AG04449 (cell line): ENCODE results near the gene ZFR.
"Not testable (repeated sequence)": the region's sequence is repeated elsewhere in the genome, so short reads cannot be mapped to it uniquely, and the experiment has no call there.

Experiments used
- CTCF ChIA-PET: fragments of 350-600 bp; formaldehyde crosslinking; extraction: SDS; loops from one replicate; lab custom pipeline; 2021; ENCODE audit warnings: antibody characterized with exemption; lab: Yijun Ruan, JAX
- POLR2A ChIA-PET: fragments of 400-600, 350-600 bp; formaldehyde crosslinking; extraction: SDS; loops from one replicate; lab custom pipeline; 2020; ENCODE audit warnings: antibody characterized with exemption, inconsistent platforms; lab: Yijun Ruan, JAX
- DNase-seq: peaks from one replicate; pipeline ENCODE4 v3.0.0-alpha.2; 2010; ENCODE audit warnings: low read depth, low spot score
- H3K4me3 ChIP-seq: 2 replicates; pipeline ENCODE4 v1.5.1; 2011; ENCODE audit warnings: low read depth, mild to moderate bottlenecking, control low read depth, low read length
- CTCF ChIP-seq: IDR thresholded peaks from one replicate; pipeline ENCODE4 v1.5.1; 2011; ENCODE audit warnings: mild to moderate bottlenecking, moderate library complexity, low read length, control low read depth, inconsistent platforms; ENCODE audit not compliant: insufficient read depth; ENCODE audit errors: missing control alignments

ZFR gene

GRCh38 chr5:32317041-32317440 lies 127.5 kb downstream of the ZFR start:
- no peak for DNase-seq
- ChIA-PET POLR2A (no interaction called here), CTCF (interaction anchor here (4.5 kb wide), 1 partner anchor 13 kb away, joined by 35 read pairs; no protein-coding TSS in a partner anchor)
- H3K4me3 ChIP-seq = no peak overlapping the region
- TF ChIP-seq CTCF = no peak

- POLR2A ChIA-PET = no interaction called here
- H3K4me3 ChIP-seq = no peak overlapping the region
- CTCF ChIA-PET = interaction anchor here (2.0 kb wide), 1 partner anchor 14 kb away, joined by 7 read pairs; no protein-coding TSS in a partner anchor
- no peak for TF ChIP-seq CTCF
- DNase-seq = no peak
These were observed 129.1 kb downstream of the ZFR start for GRCh38 chr5:32315221-32316014.

GRCh38 chr5:32314658-32315057 lies 129.9 kb downstream of the ZFR start:
- ChIA-PET POLR2A (no interaction called here), CTCF (interaction anchor here (1.1 to 2.0 kb wide), 3 partner anchors 15 to 82 kb away, joined by 3 to 7 read pairs (median 4); no protein-coding TSS in a partner anchor)
- DNase-seq = no peak
- no peak for TF ChIP-seq CTCF
- no peak overlapping the region for H3K4me3 ChIP-seq

- not testable (repeated sequence) for DNase-seq, H3K4me3 ChIP-seq
- ChIA-PET CTCF (interaction anchor here (1.1 to 2.0 kb wide), 3 partner anchors 15 to 81 kb away, joined by 3 to 7 read pairs (median 4); no protein-coding TSS in a partner anchor), POLR2A (interaction anchor here (0.6 kb wide), 1 partner anchor 9 kb away, joined by 3 read pairs; no protein-coding TSS in a partner anchor)
These were observed 130.4 kb downstream of the ZFR start for GRCh38 chr5:32314152-32314488.

- TF ChIP-seq CTCF = no peak
- H3K4me3 ChIP-seq = peak within 1 kb of the TSS; percentile 67
- CTCF ChIA-PET = no interaction called here
- POLR2A ChIA-PET = no interaction called here
- peak; percentile 94 for DNase-seq
These were observed 131.8 kb downstream of the ZFR start, which contains the start of gene MTMR12 for GRCh38 chr5:32312595-32313332. TSS of gene MTMR12 (minus strand) at chr5:32312939. CDS start at chr5:32312838, 101 bp downstream.

- no peak for DNase-seq
- CTCF ChIA-PET = interaction anchor here (0.6 kb wide), 1 partner anchor 9 kb away, joined by 3 read pairs; no protein-coding TSS in a partner anchor
- peak overlapping the region; percentile 64 for H3K4me3 ChIP-seq
- no peak for TF ChIP-seq CTCF
- POLR2A ChIA-PET = no interaction called here
These were observed 132.3 kb downstream of the ZFR start for GRCh38 chr5:32312197-32312594.
